C4-2B (cell line): Measurements from ENCODE around the gene FDPS.

ENCODE experiments used
- CTCF ChIP-seq: fragments of 450-650 bp; conservative IDR thresholded peaks from 2 replicates; pipeline ENCODE4 v1.5.1; 2017; ENCODE audit warnings: mild to moderate bottlenecking
- ZFX ChIP-seq: fragments of 450-650 bp; IDR thresholded peaks from 2 replicates; pipeline ENCODE4 v1.6.1; 2017

- no peak for TF ChIP-seq CTCF
- TF ChIP-seq ZFX = no peak
These were observed 39.3 kb upstream of the FDPS start for GRCh38 chr1:155269381-155269780.
